Liver (tissue), 9 donors: ENCODE results near the gene SEMA6D. TPM values are rescaled to one million over a fixed set of nuclear protein-coding genes. Genes with fewer than 3 reads are reported as not detected.

Experiments
- DNase-seq: peaks from one replicate; pipeline ENCODE4 v3.0.0-alpha.2; 2017; ENCODE audit warnings: low spot score
- H3K27ac ChIP-seq, 2 donors: one replicate each; pipeline ENCODE4 v1.7.0; 2013; ENCODE audit warnings: inconsistent platforms in 2 of 2, low read length in 2 of 2, control low read depth in 1 of 2, low read depth in 1 of 2, mild to moderate bottlenecking in 1 of 2
- H3K27me3 ChIP-seq, 4 donors: one replicate each; pipeline versions ENCODE4 v1.6.1 to v1.7.0; 2013; ENCODE audit warnings: low read length in 3 of 4, inconsistent platforms in 1 of 4, mild to moderate bottlenecking in 1 of 4, moderate library complexity in 1 of 4; ENCODE audit not compliant: control insufficient read depth in 4 of 4, insufficient read depth in 4 of 4
- H3K36me3 ChIP-seq, 4 donors: one replicate each; pipeline versions ENCODE4 v1.6.1 to v1.7.0; 2013; ENCODE audit warnings: low read length in 3 of 4, mild to moderate bottlenecking in 3 of 4, low read depth in 1 of 4, moderate library complexity in 1 of 4; ENCODE audit not compliant: control insufficient read depth in 4 of 4, insufficient read depth in 3 of 4
- H3K4me1 ChIP-seq, 4 donors: one replicate each; pipeline versions ENCODE4 v1.6.1 to v1.7.0; 2013; ENCODE audit warnings: low read length in 3 of 4, mild to moderate bottlenecking in 3 of 4, moderate library complexity in 1 of 4; ENCODE audit not compliant: control insufficient read depth in 4 of 4, insufficient read depth in 4 of 4
- H3K4me3 ChIP-seq, 3 donors: one replicate each; pipeline versions ENCODE4 v1.6.1 to v1.7.0; 2013; ENCODE audit warnings: low read length in 3 of 3, control low read depth in 1 of 3, low read depth in 1 of 3, mild to moderate bottlenecking in 1 of 3
- H3K9ac ChIP-seq, 2 donors: one replicate each; pipeline ENCODE4 v1.7.0; 2013; ENCODE audit warnings: low read length in 2 of 2, mild to moderate bottlenecking in 2 of 2, moderate library complexity in 2 of 2, control low read depth in 1 of 2, low read depth in 1 of 2
- H3K9me3 ChIP-seq, 4 donors: one replicate each; pipeline versions ENCODE4 v1.6.1 to v1.7.0; 2013; ENCODE audit warnings: low read length in 3 of 4; ENCODE audit not compliant: control insufficient read depth in 4 of 4
- ATF3 ChIP-seq: IDR thresholded peaks from 2 replicates; pipeline ENCODE4 v1.6.1; 2016; ENCODE audit warnings: antibody characterized with exemption
- CTCF ChIP-seq: fragments of 150-350 bp; IDR thresholded peaks from 2 replicates; pipeline ENCODE4 v1.5.1; 2017; ENCODE audit warnings: improper control_type of control experiment, low read depth, low read length; ENCODE audit not compliant: missing input control
- EGR1 ChIP-seq, 2 donors: IDR thresholded peaks; 2 replicates each; pipeline ENCODE4 v1.6.1; 2016 to 2018; ENCODE audit warnings: antibody characterized with exemption in 2 of 2, low read depth in 2 of 2
- FOXA1 ChIP-seq: IDR thresholded peaks from 2 replicates; pipeline ENCODE4 v1.6.1; 2016; ENCODE audit warnings: antibody characterized with exemption
- FOXA2 ChIP-seq: IDR thresholded peaks from 2 replicates; pipeline ENCODE4 v1.6.1; 2016; ENCODE audit warnings: antibody characterized with exemption
- GABPA ChIP-seq, 2 donors: IDR thresholded peaks in 1 of 2; conservative IDR thresholded peaks in 1 of 2; 2 replicates each; pipeline ENCODE4 v1.6.1; 2016; ENCODE audit warnings: antibody characterized with exemption in 2 of 2, mild to moderate bottlenecking in 1 of 2, moderate library complexity in 1 of 2
- HNF4A ChIP-seq, 2 donors: conservative IDR thresholded peaks; 2 replicates each; pipeline ENCODE4 v1.6.1; 2016; ENCODE audit warnings: antibody characterized with exemption in 2 of 2, mild to moderate bottlenecking in 2 of 2
- HNF4G ChIP-seq: IDR thresholded peaks from 2 replicates; pipeline ENCODE4 v1.6.1; 2016; ENCODE audit warnings: antibody characterized with exemption
- JUND ChIP-seq, 2 donors: IDR thresholded peaks; 2 replicates each; pipeline ENCODE4 v1.6.1; 2016; ENCODE audit warnings: antibody characterized with exemption in 2 of 2
- MAX ChIP-seq: IDR thresholded peaks from 2 replicates; pipeline ENCODE4 v1.6.1; 2016; ENCODE audit warnings: antibody characterized with exemption
- RAD21 ChIP-seq, 2 donors: IDR thresholded peaks; 2 replicates each; pipeline ENCODE4 v1.6.1; 2016; ENCODE audit warnings: antibody characterized with exemption in 2 of 2, mild to moderate bottlenecking in 2 of 2
- REST ChIP-seq: IDR thresholded peaks from 2 replicates; pipeline ENCODE4 v1.6.1; 2016; ENCODE audit warnings: antibody characterized with exemption, mild to moderate bottlenecking
- RXRA ChIP-seq, 2 donors: IDR thresholded peaks; 2 replicates each; pipeline ENCODE4 v1.6.1; 2017 to 2018; ENCODE audit warnings: antibody characterized with exemption in 2 of 2, mild to moderate bottlenecking in 1 of 2
- SP1 ChIP-seq: IDR thresholded peaks from 2 replicates; pipeline ENCODE4 v1.6.1; 2018; ENCODE audit warnings: antibody characterized with exemption, mild to moderate bottlenecking
- TAF1 ChIP-seq: conservative IDR thresholded peaks from 2 replicates; pipeline ENCODE4 v1.6.1; 2016; ENCODE audit warnings: antibody characterized with exemption, mild to moderate bottlenecking
- YY1 ChIP-seq: IDR thresholded peaks from 2 replicates; pipeline ENCODE4 v1.6.1; 2016; ENCODE audit warnings: antibody characterized with exemption, mild to moderate bottlenecking
- WGBS: extraction: QIAGEN DNeasy Blood & Tissue Kit; methylation state at CpG from one replicate; pipeline ENCODE4 v1.1.7; 2013; 5-methylcytosine and 5-hydroxymethylcytosine counted together
- polyA plus RNA-seq, 2 donors: library from polyadenylated mRNA; stranded (reverse) in 1 of 2; unstranded in 1 of 2; fragments of 200-250 nt in 1 of 2; fragments of >200 nt in 1 of 2; fragmentation: Nextera tagmentation in 1 of 2; extraction: Ambion mirVana in 1 of 2; gene quantifications; one replicate each; pipeline versions ENCODE4 v1.2.1 to v1.2.3, GENCODE V29; 2013 to 2015
- total RNA-seq, 2 donors: library from RNA; depleted of rRNA; stranded (reverse); fragments of >200 nt; gene quantifications; one replicate each; pipeline ENCODE4 v1.2.3, GENCODE V29; 2014
- donor health status: healthy.
- donor health status: healthy.
- donor health status: healthy.
- donor health status: healthy.
- donor health status: healthy.

The SEMA6D gene
- total and polyA plus RNA-seq, 4 donors: 1.0 to 4.5 (median 3.1) TPM

- Histone ChIP-seq H3K4me3 (no peak overlapping the region), H3K9ac (no peak overlapping the region), H3K27ac (no peak overlapping the region), H3K9me3 (no peaks in the 10 kb centered on the region), H3K36me3 (no peaks in the 10 kb centered on the region), H3K4me1 (no peaks in the 10 kb centered on the region), H3K27me3 (peaks cover 0 to 3% (median 0%) of the 10 kb centered on the region in 4 donors)
- DNase-seq: no peak
- no peak for TF ChIP-seq JUND (IDR thresholded peaks at IDR 0.05)
- TF ChIP-seq FOXA2: no peak
- TF ChIP-seq HNF4G: no peak
- TF ChIP-seq REST: no peak
- TF ChIP-seq EGR1 (IDR thresholded peaks at IDR 0.05; ENCODE audit: low read depth in 2 of 2): no peak
- no peak for TF ChIP-seq GABPA (IDR thresholded peaks at IDR 0.05 in 1 of 2, conservative IDR thresholded peaks at IDR 0.05 in 1 of 2)
- no peak for TF ChIP-seq TAF1
- TF ChIP-seq ATF3: no peak
- no peak for TF ChIP-seq CTCF
- TF ChIP-seq SP1: no peak
- TF ChIP-seq RXRA (IDR thresholded peaks at IDR 0.05): no peak
- no peak for TF ChIP-seq YY1
These were observed 84.9 kb downstream of the SEMA6D start for GRCh38 chr15:47802216-47802615.

GRCh38 chr15:47803767-47804166, 86.5 kb downstream of the SEMA6D start:
- Histone ChIP-seq H3K4me3 (no peak overlapping the region), H3K27me3 (no peaks in the 10 kb centered on the region), H3K36me3 (no peaks in the 10 kb centered on the region), H3K9ac (no peak overlapping the region), H3K9me3 (no peaks in the 10 kb centered on the region), H3K4me1 (no peaks in the 10 kb centered on the region), H3K27ac (no peak overlapping the region)
- no peak for TF ChIP-seq EGR1 (IDR thresholded peaks at IDR 0.05; ENCODE audit: low read depth in 2 of 2)
- no peak for TF ChIP-seq REST
- no peak for TF ChIP-seq YY1
- TF ChIP-seq GABPA (IDR thresholded peaks at IDR 0.05 in 1 of 2, conservative IDR thresholded peaks at IDR 0.05 in 1 of 2): no peak
- no peak for TF ChIP-seq RAD21 (IDR thresholded peaks at IDR 0.05)
- no peak for TF ChIP-seq HNF4A (conservative IDR thresholded peaks at IDR 0.05)
- no peak for TF ChIP-seq FOXA1
- TF ChIP-seq MAX: no peak
- DNase-seq: no peak
- WGBS: 83% methylated on average over 2 of the region's 2 CpGs
